Stimulated activated CD8-positive, alpha-beta memory T cell treated with anti-CD3 and anti-CD28 coated beads, Interleukin-12 subunit alpha, Interleukin-12 subunit beta, amount 100 ng/mL, for 24 hours (primary cell): ENCODE data around the gene GLTP.

Experiments used
- DNase-seq: peaks from one replicate; pipeline ENCODE4 v3.0.0-alpha.2; 2020; ENCODE audit errors: extremely low read depth

GLTP gene

GRCh38 chr12:109844983-109845823, 35.1 kb downstream of the GLTP start:
- DNase-seq: peak; percentile 65

DNA sequence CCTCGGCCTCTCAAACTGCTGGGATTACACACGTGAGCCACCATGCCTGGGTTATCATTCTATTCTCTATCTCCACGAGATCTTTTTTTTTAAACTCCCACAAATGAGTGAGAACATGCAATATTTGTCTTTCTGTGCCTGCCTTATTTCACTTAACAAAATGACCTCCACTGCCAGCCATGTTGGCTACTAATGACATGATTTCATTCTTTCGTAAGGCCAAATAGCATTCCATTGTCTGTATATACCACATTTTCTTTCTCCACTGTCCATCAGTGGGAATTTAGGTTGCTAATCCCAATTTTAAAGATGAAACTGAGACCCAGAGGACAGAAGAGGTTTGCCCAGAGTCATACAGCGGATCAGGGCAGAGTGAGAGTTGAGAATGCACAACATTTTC, 36.2 kb downstream of the GLTP start:
- no peak for DNase-seq

- DNase-seq: no peak
Observed at GRCh38 chr12:109842021-109842420, 38.3 kb downstream of the GLTP start.

DNA sequence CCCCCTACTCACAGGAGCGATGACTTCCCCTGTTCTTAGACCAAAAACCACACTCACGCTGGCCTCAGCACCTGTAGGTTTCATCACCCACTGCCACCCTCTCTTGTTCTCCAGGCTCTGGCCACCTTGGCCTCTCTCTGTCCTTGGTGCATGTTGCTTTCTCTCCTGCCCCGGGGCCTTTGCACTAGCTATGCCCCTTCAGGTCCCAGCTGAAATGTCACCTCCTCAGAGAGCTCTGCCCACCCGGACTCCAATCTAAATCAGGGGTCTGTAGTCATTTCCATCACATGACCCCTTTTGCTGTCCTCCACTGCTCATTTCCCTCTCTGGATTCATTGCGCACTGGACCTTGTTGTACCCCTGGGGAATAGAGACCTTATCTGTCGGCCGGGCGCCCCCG, 39.0 kb downstream of the GLTP start:
- DNase-seq: no peak

GRCh38 chr12:109840305-109841074, 39.9 kb downstream of the GLTP start:
- no peak for DNase-seq

DNA sequence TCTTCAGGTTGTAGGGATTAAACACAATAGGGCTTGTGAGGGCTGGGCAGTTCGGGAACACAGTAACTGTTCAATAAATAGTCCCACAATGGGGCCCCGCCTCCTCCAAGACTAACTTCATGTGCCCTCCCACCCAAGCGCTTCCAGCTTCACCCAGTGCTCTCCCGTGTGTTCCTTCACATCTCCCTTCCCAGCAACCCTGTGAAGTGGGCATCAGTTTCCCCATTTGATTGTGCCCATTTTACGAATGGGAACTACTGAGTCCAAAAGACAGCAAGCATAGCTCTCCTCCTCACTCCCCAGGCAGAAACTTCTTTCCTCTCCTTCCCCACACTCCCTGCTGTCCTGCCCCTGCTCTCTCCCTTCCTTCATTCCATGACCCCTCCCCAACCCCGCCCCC, 40.9 kb downstream of the GLTP start:
- no peak for DNase-seq

DNA sequence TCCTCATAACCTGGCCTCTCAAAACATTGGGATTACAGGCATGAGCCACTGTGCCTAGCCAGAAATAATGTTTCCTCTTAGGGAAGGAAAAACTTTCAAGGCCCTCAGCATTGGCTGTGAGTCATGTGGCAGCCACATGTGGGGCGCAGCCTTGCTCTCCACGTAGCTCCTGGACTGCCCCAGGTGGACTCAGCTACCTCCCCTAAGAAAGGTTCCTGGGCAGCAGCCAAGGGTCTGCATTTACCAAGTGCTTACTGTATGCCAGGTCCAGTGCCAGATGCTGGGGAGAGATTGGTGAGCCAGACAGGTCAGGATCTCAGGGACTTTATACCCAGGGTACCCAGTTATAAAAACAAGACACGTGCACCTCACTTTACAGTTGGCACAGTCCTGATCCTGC, 43.4 kb downstream of the GLTP start:
- no peak for DNase-seq

- DNase-seq: no peak
Observed at GRCh38 chr12:109835827-109836226, 44.5 kb downstream of the GLTP start.

DNA sequence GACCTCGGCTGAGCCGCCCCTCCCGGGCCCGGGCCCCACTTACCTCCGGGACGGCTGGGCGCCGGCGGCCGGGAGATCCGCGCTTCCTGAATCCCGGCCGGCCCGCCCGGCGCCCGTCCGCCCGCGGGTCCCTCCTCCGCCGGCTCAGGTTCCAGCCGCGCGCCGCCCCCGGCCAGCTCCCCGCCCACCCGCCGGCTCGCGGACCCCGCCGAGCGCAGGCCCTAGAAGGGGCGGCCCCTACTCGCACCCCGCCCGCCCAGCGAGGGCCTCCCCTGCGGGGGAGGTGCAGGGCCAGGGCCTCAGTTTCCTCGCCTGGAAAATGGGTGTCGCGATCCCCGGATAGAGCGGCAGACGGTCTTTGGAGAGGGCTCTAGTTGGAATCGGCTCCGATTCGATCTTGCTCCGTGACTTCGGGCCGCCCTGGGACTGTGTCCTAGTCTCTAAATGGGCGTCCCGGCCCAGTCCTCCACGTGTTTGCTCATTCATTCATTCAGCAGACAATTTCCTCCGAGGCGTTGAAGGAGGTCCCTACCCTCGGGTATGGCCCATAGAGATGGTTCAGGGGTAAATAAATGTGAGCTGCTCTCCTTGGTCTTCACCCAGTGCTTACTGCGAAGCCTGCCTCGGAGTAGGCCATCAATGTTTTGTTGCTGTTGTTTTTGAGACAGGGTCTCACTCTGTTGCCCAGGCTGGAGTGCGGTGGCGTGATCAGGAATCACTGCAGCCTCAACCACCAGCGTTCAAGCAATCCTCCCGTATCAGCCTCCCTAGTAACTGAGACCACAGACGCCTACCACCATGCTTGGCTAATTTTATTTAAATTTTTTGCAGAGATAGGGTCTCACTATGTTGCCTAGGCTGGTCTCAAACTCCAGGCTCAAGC, 46.8 kb downstream of the GLTP start, which contains the start of gene TRPV4:
Gene TRPV4, minus strand, starts transcription at position 92 of the 883 bp plus-strand sequence. CDS start 18,602 bp downstream, outside the sequence.
- no peak for DNase-seq

GRCh38 chr12:109832541-109833306, 47.6 kb downstream of the GLTP start:
- DNase-seq: no peak

DNA sequence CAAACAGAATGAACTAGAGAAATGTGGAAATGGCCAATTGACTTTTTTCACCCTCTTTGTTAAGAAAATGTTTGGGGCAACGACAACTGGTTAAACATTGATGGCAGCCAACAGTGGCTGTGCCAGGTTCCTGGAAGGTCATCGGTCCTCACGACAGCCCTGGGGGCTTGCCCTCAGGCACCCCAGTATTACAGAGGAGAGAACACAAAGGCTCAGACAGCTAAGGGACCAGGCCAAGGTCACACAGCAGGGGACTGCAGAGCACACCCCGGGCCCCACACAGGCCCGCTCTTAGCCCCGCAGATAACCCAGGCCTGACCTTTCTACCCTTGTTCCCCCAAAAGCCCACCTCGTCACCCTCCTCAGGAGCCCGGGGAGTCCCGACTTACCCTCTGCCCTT, 48.4 kb downstream of the GLTP start:
- DNase-seq: no peak

GRCh38 chr12:109831365-109831764, 49.0 kb downstream of the GLTP start:
- DNase-seq: no peak

- DNase-seq: no peak
Observed at GRCh38 chr12:109830718-109831117, 49.6 kb downstream of the GLTP start.

DNA sequence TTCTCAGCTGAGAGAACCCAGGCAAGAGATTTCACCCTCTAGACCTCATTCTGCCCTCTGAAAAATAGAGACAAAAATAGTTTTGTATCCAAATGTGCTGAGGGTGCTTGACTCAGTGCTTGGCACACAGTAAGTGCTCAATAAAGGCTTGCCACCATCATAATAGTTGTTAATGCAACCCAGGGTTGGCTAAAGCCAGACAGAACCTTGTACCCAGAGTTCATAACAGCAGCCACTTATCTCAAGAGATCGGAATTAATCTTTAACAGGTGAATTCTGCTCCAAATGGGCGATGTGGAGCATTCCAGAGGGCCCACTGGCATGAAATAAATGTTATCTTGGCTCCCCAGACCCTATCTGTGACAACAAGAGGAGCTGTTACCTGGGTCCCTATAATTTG, 50.1 kb downstream of the GLTP start:
- DNase-seq: no peak

DNA sequence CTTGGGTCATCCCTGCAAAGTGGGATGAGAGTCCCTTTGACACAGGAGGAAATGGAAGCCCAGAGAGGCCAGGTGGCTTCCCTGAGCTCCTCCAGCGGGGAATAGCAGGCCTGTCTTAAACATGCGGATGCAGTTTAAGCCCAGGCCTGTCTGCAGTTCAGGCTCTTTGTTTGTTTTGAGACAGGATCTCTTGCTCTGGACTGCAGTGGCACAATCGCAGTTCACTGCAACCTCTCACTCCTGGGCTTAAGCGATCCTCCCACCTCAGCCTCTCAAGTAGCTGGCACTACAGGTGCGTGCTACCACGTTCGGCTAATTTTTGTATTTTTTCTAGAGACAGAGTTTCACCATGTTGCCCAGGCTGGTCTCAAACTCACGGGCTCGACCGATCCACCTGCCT, 50.7 kb downstream of the GLTP start:
- DNase-seq: no peak

DNA sequence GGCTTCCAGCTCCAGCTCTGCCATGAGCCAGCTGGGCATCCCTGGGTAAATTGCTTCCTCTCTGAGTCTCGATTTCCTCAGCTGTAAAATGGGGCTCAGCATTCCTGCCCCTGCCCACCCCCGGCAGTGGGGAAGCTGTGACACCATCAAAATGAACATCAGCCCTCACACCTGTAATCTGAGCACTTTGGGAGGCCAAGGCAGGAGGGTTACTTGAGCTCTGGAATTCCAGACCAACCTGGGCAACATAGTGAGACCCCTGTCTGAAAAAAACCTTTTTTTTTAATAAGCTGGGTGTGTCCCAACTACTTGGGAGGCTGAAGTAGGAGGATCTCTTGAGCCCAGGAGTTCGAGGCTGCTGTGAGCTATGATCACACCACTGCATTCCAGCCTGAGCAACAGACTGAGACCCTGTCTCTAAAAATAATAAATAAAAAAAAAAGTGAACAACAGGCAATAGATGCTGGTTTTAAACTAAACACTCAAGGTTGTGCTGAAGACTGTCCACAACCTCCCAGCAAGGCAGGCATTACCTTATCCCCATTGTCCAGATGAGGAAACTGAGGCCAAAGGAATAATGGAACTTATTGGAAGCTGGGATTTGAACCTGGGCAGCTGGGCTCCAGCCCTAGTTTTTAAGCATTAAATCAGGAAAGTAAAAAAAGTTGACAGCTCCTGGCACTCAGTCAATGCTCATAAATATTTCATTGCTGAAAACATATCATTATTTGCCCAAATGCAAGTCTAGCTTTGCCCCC, 51.4 kb downstream of the GLTP start:
- no peak for DNase-seq

DNA sequence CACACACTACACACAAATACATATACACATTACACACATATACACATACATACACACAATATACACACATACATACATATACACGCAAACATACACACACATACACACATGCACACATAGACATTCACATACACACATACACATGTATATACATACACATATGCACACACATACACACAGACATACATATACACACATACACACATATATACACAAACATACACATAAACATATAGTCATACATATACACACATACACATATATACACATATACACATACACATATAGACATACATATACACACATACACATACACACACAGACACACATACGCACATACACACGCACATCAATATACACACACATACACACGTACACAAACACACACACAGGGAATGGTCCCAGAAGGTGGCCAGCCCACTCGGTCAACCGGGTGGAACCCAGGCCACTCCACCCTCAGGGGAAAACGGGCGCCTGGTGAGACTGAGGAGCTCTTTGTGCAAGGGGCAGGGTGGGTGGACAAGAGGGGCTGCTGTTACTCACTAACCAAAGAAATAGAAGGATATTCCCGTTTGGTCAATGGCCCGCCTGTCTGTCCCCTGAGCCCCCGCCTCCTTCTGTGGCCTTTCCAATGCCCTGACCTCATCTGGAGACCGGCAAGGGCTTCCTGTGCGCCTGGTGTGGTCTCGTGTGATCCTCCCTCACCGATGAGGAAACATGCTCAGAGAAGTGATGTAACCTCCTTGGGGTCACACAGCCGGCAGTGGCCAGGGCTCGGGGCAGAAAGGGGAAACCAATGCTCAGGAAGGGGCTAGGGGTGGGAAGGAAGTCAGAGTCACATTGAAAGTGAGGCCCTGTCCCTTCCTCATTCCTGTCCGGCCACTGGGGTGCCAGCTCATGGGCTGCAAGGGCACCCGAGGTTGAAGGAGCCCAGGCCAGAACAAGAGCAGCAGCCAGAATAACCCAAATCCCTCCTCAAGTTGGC, 52.5 kb downstream of the GLTP start:
- no peak for DNase-seq

GRCh38 chr12:109827080-109827479, 53.3 kb downstream of the GLTP start:
- no peak for DNase-seq

GRCh38 chr12:109824731-109825130, 55.6 kb downstream of the GLTP start:
- DNase-seq: no peak
